WTC11 (cell line): ENCODE results near the gene RAB17. TPM values are rescaled to one million over a fixed set of nuclear protein-coding genes. Genes with fewer than 3 reads are reported as not detected.

Experiments
- ATAC-seq: fragments of 200-7000 bp; cut with Tn5 transposase; 2 replicates; pipeline ENCODE4 v1.10.0; 2021; ENCODE audit warnings: mild to moderate bottlenecking, moderate library complexity
- CTCF ChIA-PET: fragments of 300-600 bp; sonication (Branson Sonifier 250); formaldehyde crosslinking; loops from one replicate; lab custom pipeline; 2021; ENCODE audit warnings: antibody characterized with exemption; lab: Charles Lee
- POLR2A ChIA-PET: fragments of 350-600 bp; sonication (Branson Sonifier 250); formaldehyde crosslinking; loops from one replicate; lab custom pipeline; 2021; ENCODE audit warnings: antibody characterized with exemption; lab: Charles Lee
- DNase-seq: peaks from one replicate; pipeline ENCODE4 v3.0.0; 2021; ENCODE audit warnings: low spot score
- H3K27ac Mint-ChIP-seq: 2 replicates; pipeline ENCODE4 v1.8.0; 2021; ENCODE audit warnings: mixed read lengths
- H3K27me3 Mint-ChIP-seq: 2 replicates; pipeline ENCODE4 v1.8.0; 2021; ENCODE audit warnings: low read depth, mild to moderate bottlenecking, moderate library complexity, mixed read lengths
- H3K36me3 Mint-ChIP-seq: 2 replicates; pipeline ENCODE4 v1.8.0; 2021; ENCODE audit warnings: mixed read lengths
- H3K4me1 Mint-ChIP-seq: 2 replicates; pipeline ENCODE4 v1.8.0; 2022; ENCODE audit warnings: mixed read lengths
- H3K4me3 Mint-ChIP-seq: 2 replicates; pipeline ENCODE4 v1.8.0; 2021; ENCODE audit warnings: mild to moderate bottlenecking, moderate library complexity, mixed read lengths
- H3K9me3 Mint-ChIP-seq: 2 replicates; pipeline ENCODE4 v1.8.0; 2021; ENCODE audit warnings: mixed read lengths
- ATF1 ChIP-seq: sonication (generic); formaldehyde crosslinking; IDR thresholded peaks from 2 replicates; pipeline ENCODE4 v1.8.1; 2023; ENCODE audit warnings: mild to moderate bottlenecking, moderate library complexity, missing genetic modification reagents
- CREM ChIP-seq: sonication (generic); formaldehyde crosslinking; IDR thresholded peaks from 2 replicates; pipeline ENCODE4 v1.8.1; 2022; ENCODE audit warnings: mild to moderate bottlenecking, missing genetic modification reagents, moderate library complexity
- ELF4 ChIP-seq: sonication (generic); formaldehyde crosslinking; IDR thresholded peaks from 2 replicates; pipeline ENCODE4 v1.8.1; 2022; ENCODE audit warnings: low read depth, mild to moderate bottlenecking, moderate library complexity, missing genetic modification reagents
- EMX1 ChIP-seq: fragments of 250-450 bp; sonication (Bioruptor Pico); IDR thresholded peaks from 2 replicates; pipeline ENCODE4 v1.8.0; 2021; ENCODE audit warnings: mild to moderate bottlenecking
- FOXK1 ChIP-seq: sonication (generic); formaldehyde crosslinking; IDR thresholded peaks from 2 replicates; pipeline ENCODE4 v1.8.0; 2022; ENCODE audit warnings: mild to moderate bottlenecking, moderate library complexity, missing genetic modification reagents
- GABPB1 ChIP-seq: sonication (generic); formaldehyde crosslinking; IDR thresholded peaks from 2 replicates; pipeline ENCODE4 v1.8.1; 2023; ENCODE audit warnings: mild to moderate bottlenecking, missing genetic modification reagents
- HMGA2 ChIP-seq: fragments of 250-450 bp; sonication (Bioruptor Pico); IDR thresholded peaks from 2 replicates; pipeline ENCODE4 v1.4.0; 2021; ENCODE audit warnings: mild to moderate bottlenecking, moderate library complexity
- IRF2 ChIP-seq: sonication (generic); formaldehyde crosslinking; IDR thresholded peaks from 2 replicates; pipeline ENCODE4 v1.8.0; 2022; ENCODE audit warnings: low read depth, missing genetic modification reagents, borderline replicate concordance
- KAT7 ChIP-seq: sonication (generic); formaldehyde crosslinking; IDR thresholded peaks from 2 replicates; pipeline ENCODE4 v1.8.1; 2023; ENCODE audit warnings: missing genetic modification reagents, mild to moderate bottlenecking, borderline replicate concordance
- NFATC4 ChIP-seq: fragments of 250-450 bp; sonication (Bioruptor Pico); IDR thresholded peaks from 2 replicates; pipeline ENCODE4 v1.9.0; 2021; ENCODE audit warnings: mild to moderate bottlenecking
- NFE2L1 ChIP-seq: sonication (generic); formaldehyde crosslinking; IDR thresholded peaks from 2 replicates; pipeline ENCODE4 v1.8.1; 2023; ENCODE audit warnings: missing genetic modification reagents
- NR1H2 ChIP-seq: sonication (generic); formaldehyde crosslinking; IDR thresholded peaks from 2 replicates; pipeline ENCODE4 v1.9.0; 2021; ENCODE audit warnings: mild to moderate bottlenecking, moderate library complexity, missing genetic modification reagents
- OVOL2 ChIP-seq: fragments of 250-450 bp; sonication (Bioruptor Pico); IDR thresholded peaks from 2 replicates; pipeline ENCODE4 v1.9.0; 2021; ENCODE audit warnings: mild to moderate bottlenecking, borderline replicate concordance
- PRDM15 ChIP-seq: sonication (generic); formaldehyde crosslinking; IDR thresholded peaks from 2 replicates; pipeline ENCODE4 v1.8.0; 2022; ENCODE audit warnings: missing genetic modification reagents
- PREB ChIP-seq: sonication (generic); formaldehyde crosslinking; IDR thresholded peaks from 2 replicates; pipeline ENCODE4 v1.8.1; 2022; ENCODE audit warnings: mild to moderate bottlenecking, missing genetic modification reagents, moderate library complexity, borderline replicate concordance
- TP53 ChIP-seq: sonication (generic); formaldehyde crosslinking; IDR thresholded peaks from 2 replicates; pipeline ENCODE4 v1.8.1; 2023; ENCODE audit warnings: mild to moderate bottlenecking, missing genetic modification reagents
- ZBTB21 ChIP-seq: sonication (generic); formaldehyde crosslinking; IDR thresholded peaks from 2 replicates; pipeline ENCODE4 v1.8.1; 2023; ENCODE audit warnings: mild to moderate bottlenecking, missing genetic modification reagents, borderline replicate concordance
- ZNF121 ChIP-seq: sonication (generic); formaldehyde crosslinking; IDR thresholded peaks from 2 replicates; pipeline ENCODE4 v1.8.0; 2023; ENCODE audit warnings: missing genetic modification reagents
- ZNF232 ChIP-seq: sonication (generic); formaldehyde crosslinking; IDR thresholded peaks from 2 replicates; pipeline ENCODE4 v1.8.0; 2022; ENCODE audit warnings: mild to moderate bottlenecking, missing genetic modification reagents
- ZNF317 ChIP-seq: sonication (generic); formaldehyde crosslinking; IDR thresholded peaks from 2 replicates; pipeline ENCODE4 v1.8.1; 2023; ENCODE audit warnings: low read depth, mild to moderate bottlenecking, moderate library complexity, missing genetic modification reagents, borderline replicate concordance
- ZNF512 ChIP-seq: sonication (generic); formaldehyde crosslinking; IDR thresholded peaks from 2 replicates; pipeline ENCODE4 v1.8.1; 2022; ENCODE audit warnings: missing genetic modification reagents, borderline replicate concordance
- ZNF532 ChIP-seq: fragments of 250-450 bp; sonication (Bioruptor Pico); IDR thresholded peaks from 2 replicates; pipeline ENCODE4 v1.9.0; 2021; ENCODE audit warnings: mild to moderate bottlenecking, borderline replicate concordance
- total RNA-seq: library from RNA; stranded (reverse); gene quantifications from 3 replicates; pipeline ENCODE4 v1.2.3, GENCODE V29; 2021
- TF ChIP-seq, protein P1 (sequence below): sonication (generic); formaldehyde crosslinking; IDR thresholded peaks from 2 replicates; pipeline ENCODE4 v1.8.0; 2022; ENCODE audit warnings: mild to moderate bottlenecking, missing genetic modification reagents

The RAB17 gene
- total RNA-seq, 1 experiment from 2014 or later, result 140 TPM

DNA sequence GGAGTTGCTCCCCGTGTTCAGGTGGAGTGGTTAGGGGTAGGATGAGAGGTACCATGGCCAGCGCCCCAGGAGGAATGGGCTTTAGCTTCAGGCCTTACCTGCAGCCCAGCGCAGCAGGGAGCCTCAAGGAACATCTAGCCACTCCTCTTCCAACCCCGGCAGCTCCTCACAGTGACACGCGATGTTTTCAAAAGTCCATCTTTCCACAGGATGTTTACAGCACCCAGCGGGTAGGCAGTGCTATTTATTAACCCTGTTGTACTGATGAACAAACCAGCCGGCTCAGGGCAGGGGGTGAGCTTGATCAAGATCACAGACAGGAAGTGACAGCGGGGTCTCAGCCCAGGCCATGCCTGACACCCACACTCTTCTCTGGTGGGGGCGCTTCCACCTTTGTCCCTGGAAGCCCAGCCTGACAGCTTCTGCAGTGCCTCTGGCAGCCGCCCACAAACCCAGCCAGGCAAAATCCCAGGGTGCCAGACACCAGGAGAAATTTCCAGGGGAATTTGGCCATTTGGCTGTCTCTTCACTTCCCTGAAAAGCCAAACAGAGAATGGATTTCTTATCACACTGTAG lies 42.6 kb downstream of the RAB17 start:
- H3K4me1 Mint-ChIP-seq, result peaks cover 13% of the 10 kb centered on the region
- CTCF ChIA-PET, result interaction anchor here (1.2 to 6.0 kb wide), 4 partner anchors 25 to 126 kb away, joined by 3 to 54 read pairs (median 8); no protein-coding TSS in a partner anchor
- no peak overlapping the region for H3K27ac Mint-ChIP-seq
- ATAC-seq (peak; percentile 85), DNase-seq (peak; percentile 62)
- H3K27me3 Mint-ChIP-seq, result no peaks in the 10 kb centered on the region
- POLR2A ChIA-PET, result no interaction called here
- H3K4me3 Mint-ChIP-seq, result no peak overlapping the region
- H3K9me3 Mint-ChIP-seq, result peaks cover 8% of the 10 kb centered on the region
- TF ChIP-seq EMX1 (CRISPR knock-in tag), result no peak
- TF ChIP-seq PRDM15 (CRISPR knock-in tag), result 0 out of 2 replicates have a peak, but pooled peaks have one; percentile 32
- no peak for TF ChIP-seq CREM (CRISPR knock-in tag)
- no peak for TF ChIP-seq NFATC4 (CRISPR knock-in tag)
- no peak for TF ChIP-seq GABPB1 (CRISPR knock-in tag)
- TF ChIP-seq, protein P1, sequence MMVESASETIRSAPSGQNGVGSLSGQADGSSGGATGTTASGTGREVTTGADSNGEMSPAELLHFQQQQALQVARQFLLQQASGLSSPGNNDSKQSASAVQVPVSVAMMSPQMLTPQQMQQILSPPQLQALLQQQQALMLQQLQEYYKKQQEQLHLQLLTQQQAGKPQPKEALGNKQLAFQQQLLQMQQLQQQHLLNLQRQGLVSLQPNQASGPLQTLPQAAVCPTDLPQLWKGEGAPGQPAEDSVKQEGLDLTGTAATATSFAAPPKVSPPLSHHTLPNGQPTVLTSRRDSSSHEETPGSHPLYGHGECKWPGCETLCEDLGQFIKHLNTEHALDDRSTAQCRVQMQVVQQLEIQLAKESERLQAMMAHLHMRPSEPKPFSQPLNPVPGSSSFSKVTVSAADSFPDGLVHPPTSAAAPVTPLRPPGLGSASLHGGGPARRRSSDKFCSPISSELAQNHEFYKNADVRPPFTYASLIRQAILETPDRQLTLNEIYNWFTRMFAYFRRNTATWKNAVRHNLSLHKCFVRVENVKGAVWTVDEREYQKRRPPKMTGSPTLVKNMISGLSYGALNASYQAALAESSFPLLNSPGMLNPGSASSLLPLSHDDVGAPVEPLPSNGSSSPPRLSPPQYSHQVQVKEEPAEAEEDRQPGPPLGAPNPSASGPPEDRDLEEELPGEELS, result peak; percentile 58; the same call in 1 of the 2 replicates
- no peak for TF ChIP-seq KAT7
- no peak for TF ChIP-seq NR1H2
- no peak for TF ChIP-seq OVOL2 (CRISPR knock-in tag)
- 0 out of 2 replicates have a peak, but pooled peaks have one; percentile 27 for TF ChIP-seq FOXK1 (CRISPR knock-in tag)
- no peak for TF ChIP-seq PREB (CRISPR knock-in tag)
- TF ChIP-seq ZNF121 (CRISPR knock-in tag), result no peak
- no peak for TF ChIP-seq ELF4 (CRISPR knock-in tag)
- TF ChIP-seq ZNF512, result no peak
- TF ChIP-seq ZNF232 (CRISPR knock-in tag), result 0 out of 2 replicates have a peak, but pooled peaks have one; percentile 39
- TF ChIP-seq NFE2L1 (CRISPR knock-in tag), result 0 out of 2 replicates have a peak, but pooled peaks have one; percentile 36
- H3K36me3 Mint-ChIP-seq, result peaks cover 10% of the 10 kb centered on the region

DNA sequence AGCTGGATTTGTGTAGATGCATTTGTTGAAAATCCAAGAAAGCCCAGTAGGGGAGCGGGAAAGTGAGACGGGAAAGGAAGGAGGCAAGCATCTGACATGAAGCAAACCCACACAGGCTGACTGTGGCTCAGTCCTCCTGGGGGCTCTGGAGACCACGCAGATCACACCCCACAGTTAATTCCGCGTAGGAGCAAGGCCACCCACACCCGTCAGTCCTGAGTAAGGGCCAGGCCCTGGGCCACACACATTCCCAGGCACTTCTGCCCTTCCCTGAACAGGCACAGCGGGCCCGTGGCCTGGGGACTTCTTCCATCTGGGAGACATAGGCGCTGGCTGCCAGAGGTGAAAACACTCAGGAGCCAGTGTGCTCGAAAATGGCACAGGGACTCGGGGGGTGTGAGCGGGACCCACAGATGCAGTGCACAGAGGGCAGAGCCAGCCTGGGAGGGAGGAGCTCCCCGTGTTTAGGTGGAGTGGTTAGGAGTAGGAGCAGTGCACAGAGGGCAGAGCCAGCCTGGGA lies 43.6 kb downstream of the RAB17 start:
- no peak overlapping the region for H3K4me3 Mint-ChIP-seq
- H3K4me1 Mint-ChIP-seq, result peaks cover 13% of the 10 kb centered on the region
- H3K27ac Mint-ChIP-seq, result no peak overlapping the region
- ChIA-PET POLR2A (no interaction called here), CTCF (interaction anchor here (0.7 to 6.0 kb wide), 5 partner anchors 26 to 382 kb away, joined by 3 to 54 read pairs (median 4); no protein-coding TSS in a partner anchor)
- no peak for ATAC-seq
- DNase-seq, result no peak
- H3K9me3 Mint-ChIP-seq, result no peaks in the 10 kb centered on the region
- no peaks in the 10 kb centered on the region for H3K27me3 Mint-ChIP-seq
- peaks cover 3% of the 10 kb centered on the region; the same call in 1 of the 2 replicates for H3K36me3 Mint-ChIP-seq
- TF ChIP-seq ZBTB21 (CRISPR knock-in tag) (no peak), HMGA2 (CRISPR knock-in tag) (no peak), ZNF532 (no peak), ATF1 (CRISPR knock-in tag) (no peak), IRF2 (CRISPR knock-in tag) (no peak), ZNF317 (CRISPR knock-in tag) (no peak), TP53 (CRISPR knock-in tag) (no peak)
